CD14-positive monocyte (primary cell): Measurements from ENCODE around the gene YPEL4. TPM values are rescaled to one million over a fixed set of nuclear protein-coding genes. Genes with fewer than 3 reads are reported as not detected.

Experiments
- DNase-seq, 3 donors: peaks; one replicate each; pipeline ENCODE4 v3.0.0-alpha.2; 2011 to 2022
- H2AFZ ChIP-seq: 2 replicates; pipeline ENCODE4 v1.6.0; 2012; ENCODE audit warnings: mild to moderate bottlenecking, low read depth, low read length, inconsistent platforms; ENCODE audit not compliant: insufficient read depth, poor library complexity, severe bottlenecking
- H3K27ac ChIP-seq, 2 donors: 1 replicate in 1 of 2; 2 replicates in 1 of 2; pipeline ENCODE4 v1.5.1; 2012 to 2013; ENCODE audit warnings: low read length in 2 of 2, control low read depth in 1 of 2, inconsistent platforms in 1 of 2, low read depth in 1 of 2, mild to moderate bottlenecking in 1 of 2
- H3K27me3 ChIP-seq, 2 donors: one replicate each; pipeline versions ENCODE4 v1.6.0 to v1.6.1; 2011 to 2013; ENCODE audit warnings: low read length in 2 of 2; ENCODE audit not compliant: control insufficient read depth in 2 of 2, insufficient read depth in 2 of 2
- H3K36me3 ChIP-seq, 2 donors: replicated peaks in 1 of 2; 1 replicate in 1 of 2; 2 replicates in 1 of 2; pipeline versions ENCODE4 v1.5.1 to v1.6.1; 2012 to 2013; ENCODE audit warnings: low read length in 2 of 2, control low read depth in 1 of 2, inconsistent platforms in 1 of 2, mild to moderate bottlenecking in 1 of 2; ENCODE audit not compliant: insufficient read depth in 2 of 2, control insufficient read depth in 1 of 2
- H3K4me1 ChIP-seq, 2 donors: 1 replicate in 1 of 2; 2 replicates in 1 of 2; pipeline versions ENCODE4 v1.5.1 to v1.6.1; 2012 to 2013; ENCODE audit warnings: low read length in 2 of 2, control low read depth in 1 of 2, inconsistent platforms in 1 of 2, mild to moderate bottlenecking in 1 of 2, moderate library complexity in 1 of 2; ENCODE audit not compliant: insufficient read depth in 2 of 2, control insufficient read depth in 1 of 2
- H3K4me2 ChIP-seq: replicated peaks from 2 replicates; pipeline ENCODE3; 2012; ENCODE audit warnings: low read length, moderate library complexity, mild to moderate bottlenecking; ENCODE audit not compliant: poor library complexity, severe bottlenecking; ENCODE audit errors: extremely low read depth
- H3K4me3 ChIP-seq, 3 experiments: fragments of 200-600 bp in 1 of 3; sonication (generic) in 1 of 3; replicated peaks in 1 of 3; 1 replicate in 2 of 3; 2 replicates in 1 of 3; pipeline ENCODE4 v1.5.1; 2011 to 2013; ENCODE audit warnings: low read length in 3 of 3, mild to moderate bottlenecking in 3 of 3, control low read depth in 2 of 3, low read depth in 2 of 3, inconsistent platforms in 1 of 3, moderate library complexity in 1 of 3
- H3K79me2 ChIP-seq: 2 replicates; pipeline ENCODE4 v1.6.0; 2012; ENCODE audit warnings: mild to moderate bottlenecking, control low read depth, inconsistent platforms, low read length, moderate library complexity; ENCODE audit not compliant: insufficient read depth
- H3K9ac ChIP-seq: 2 replicates; pipeline ENCODE4 v1.6.0; 2017; ENCODE audit warnings: low read length, mild to moderate bottlenecking; ENCODE audit not compliant: insufficient read depth, poor library complexity, severe bottlenecking
- H3K9me3 ChIP-seq, 2 donors: replicated peaks in 1 of 2; 1 replicate in 1 of 2; 2 replicates in 1 of 2; pipeline versions ENCODE4 v1.5.1 to v1.6.1; 2012 to 2013; ENCODE audit warnings: low read length in 2 of 2, control low read depth in 1 of 2; ENCODE audit not compliant: control insufficient read depth in 1 of 2, insufficient read depth in 1 of 2
- H4K20me1 ChIP-seq: 2 replicates; pipeline ENCODE4 v1.6.0; 2012; ENCODE audit warnings: mild to moderate bottlenecking, low read length, control low read depth, moderate library complexity; ENCODE audit not compliant: insufficient read depth
- H3K27ac Mint-ChIP-seq, 7 donors: one replicate each; pipeline ENCODE4 v1.8.0; 2020; ENCODE audit warnings: mild to moderate bottlenecking in 7 of 7, mixed read lengths in 7 of 7, moderate library complexity in 6 of 7, inconsistent platforms in 2 of 7
- H3K27me3 Mint-ChIP-seq, 3 donors: one replicate each; pipeline ENCODE4 v1.8.0; 2021 to 2022; ENCODE audit warnings: low read depth in 3 of 3, mild to moderate bottlenecking in 3 of 3, mixed read lengths in 3 of 3, moderate library complexity in 3 of 3, inconsistent platforms in 1 of 3
- H3K36me3 Mint-ChIP-seq, 2 donors: one replicate each; pipeline ENCODE4 v1.8.0; 2020; ENCODE audit warnings: mixed read lengths in 2 of 2, inconsistent platforms in 1 of 2, mild to moderate bottlenecking in 1 of 2
- H3K4me1 Mint-ChIP-seq: one replicate; pipeline ENCODE4 v1.8.0; 2020; ENCODE audit warnings: mild to moderate bottlenecking, mixed read lengths
- H3K4me3 Mint-ChIP-seq, 2 donors: one replicate each; pipeline ENCODE4 v1.8.0; 2020; ENCODE audit warnings: mild to moderate bottlenecking in 2 of 2, mixed read lengths in 2 of 2, moderate library complexity in 1 of 2
- H3K9me3 Mint-ChIP-seq, 7 donors: one replicate each; pipeline ENCODE4 v1.8.0; 2020 to 2022; ENCODE audit warnings: mixed read lengths in 7 of 7, mild to moderate bottlenecking in 6 of 7, moderate library complexity in 6 of 7, inconsistent platforms in 2 of 7
- WGBS: methylation state at CpG from one replicate; pipeline ENCODE4 v1.1.5; 2013; ENCODE audit warnings: missing lambda C conversion rate; ENCODE audit not compliant: insufficient coverage; 5-methylcytosine and 5-hydroxymethylcytosine counted together
- intact Hi-C, 2 donors: fragments of 100-400 bp; cut with micrococcal nuclease; formaldehyde crosslinking; loops; one replicate each; pipeline versions ENCODE4 v1.15.0 to v1.15.1; 2023
- polyA plus RNA-seq, 3 donors: library from polyadenylated mRNA; depleted of rRNA in 1 of 3; unstranded in 2 of 3; stranded (reverse) in 1 of 3; fragments of 300-500 nt in 2 of 3; fragments of >200 nt in 1 of 3; fragmentation: Illumina TruSeq in 2 of 3; gene quantifications; 1 replicate in 2 of 3; 2 replicates in 1 of 3; pipeline ENCODE4 v1.2.3, GENCODE V29; 2012 to 2021
- TF ChIP-seq, protein P1 (sequence below): fragments of 200-600 bp; IDR thresholded peaks from one replicate; pipeline ENCODE4 v1.8.0; 2022; ENCODE audit warnings: antibody characterized with exemption, mild to moderate bottlenecking

The YPEL4 gene
- polyA plus RNA-seq, 3 donors: 0.36 to 0.56 TPM; not detected in 1

- WGBS: 83% methylated on average over 1 of the region's 2 CpGs
- H3K4me2 ChIP-seq: no peak overlapping the region
- H3K9me3 ChIP-seq: peaks cover 0 to 1% of the 10 kb centered on the region in 2 donors
- H3K36me3 ChIP-seq: no peaks in the 10 kb centered on the region
- Mint-ChIP-seq H3K4me1 (peaks cover 4% of the 10 kb centered on the region), H3K27me3 (no peaks in the 10 kb centered on the region), H3K4me3 (no peak overlapping the region), H3K36me3 (no peaks in the 10 kb centered on the region), H3K27ac (no peak overlapping the region), H3K9me3 (peaks cover 2 to 13% (median 7%) of the 10 kb centered on the region in 7 donors)
- intact Hi-C loops: no loop called here
- no peaks in the 10 kb centered on the region for H4K20me1 ChIP-seq
- no peaks in the 10 kb centered on the region for H3K27me3 ChIP-seq
- DNase-seq: no peak
- no peak overlapping the region for H2AFZ ChIP-seq
- H3K4me1 ChIP-seq: no peaks in the 10 kb centered on the region
- H3K79me2 ChIP-seq: no peaks in the 10 kb centered on the region
- no peak overlapping the region for H3K4me3 ChIP-seq
- TF ChIP-seq, protein P1, sequence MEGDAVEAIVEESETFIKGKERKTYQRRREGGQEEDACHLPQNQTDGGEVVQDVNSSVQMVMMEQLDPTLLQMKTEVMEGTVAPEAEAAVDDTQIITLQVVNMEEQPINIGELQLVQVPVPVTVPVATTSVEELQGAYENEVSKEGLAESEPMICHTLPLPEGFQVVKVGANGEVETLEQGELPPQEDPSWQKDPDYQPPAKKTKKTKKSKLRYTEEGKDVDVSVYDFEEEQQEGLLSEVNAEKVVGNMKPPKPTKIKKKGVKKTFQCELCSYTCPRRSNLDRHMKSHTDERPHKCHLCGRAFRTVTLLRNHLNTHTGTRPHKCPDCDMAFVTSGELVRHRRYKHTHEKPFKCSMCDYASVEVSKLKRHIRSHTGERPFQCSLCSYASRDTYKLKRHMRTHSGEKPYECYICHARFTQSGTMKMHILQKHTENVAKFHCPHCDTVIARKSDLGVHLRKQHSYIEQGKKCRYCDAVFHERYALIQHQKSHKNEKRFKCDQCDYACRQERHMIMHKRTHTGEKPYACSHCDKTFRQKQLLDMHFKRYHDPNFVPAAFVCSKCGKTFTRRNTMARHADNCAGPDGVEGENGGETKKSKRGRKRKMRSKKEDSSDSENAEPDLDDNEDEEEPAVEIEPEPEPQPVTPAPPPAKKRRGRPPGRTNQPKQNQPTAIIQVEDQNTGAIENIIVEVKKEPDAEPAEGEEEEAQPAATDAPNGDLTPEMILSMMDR: no peak
- H3K9ac ChIP-seq: no peak overlapping the region
- no peak overlapping the region for H3K27ac ChIP-seq
Observed at GRCh38 chr11:57624864-57625263, 24.8 kb downstream of the YPEL4 start.

GRCh38 chr11:57622263-57622662, 27.4 kb downstream of the YPEL4 start:
- H3K9me3 ChIP-seq: peaks cover 8 to 9% of the 10 kb centered on the region in 2 donors
- no peak overlapping the region for H3K9ac ChIP-seq
- no peaks in the 10 kb centered on the region for H3K27me3 ChIP-seq
- whole genome bisulfite sequencing: 67% methylated on average over 3 of the region's 3 CpGs
- peaks cover 0 to 2% (median 0%) of the 10 kb centered on the region in 3 donors for H3K27me3 Mint-ChIP-seq
- H3K4me1 ChIP-seq: no peaks in the 10 kb centered on the region
- DNase-seq: no peak
- H2AFZ ChIP-seq: no peak overlapping the region
- TF ChIP-seq, protein P1: no peak
- no peak overlapping the region for H3K4me3 Mint-ChIP-seq
- peaks cover 7 to 29% (median 14%) of the 10 kb centered on the region in 7 donors for H3K9me3 Mint-ChIP-seq
- intact Hi-C loops: no loop called here
- H3K36me3 Mint-ChIP-seq: no peaks in the 10 kb centered on the region
- H3K4me2 ChIP-seq: no peak overlapping the region
- no peaks in the 10 kb centered on the region for H3K4me1 Mint-ChIP-seq
- no peaks in the 10 kb centered on the region for H3K36me3 ChIP-seq
- H4K20me1 ChIP-seq: no peaks in the 10 kb centered on the region
- H3K79me2 ChIP-seq: no peaks in the 10 kb centered on the region
- H3K4me3 ChIP-seq: no peak overlapping the region
- no peak overlapping the region for H3K27ac ChIP-seq
- H3K27ac Mint-ChIP-seq: no peak overlapping the region
